GM19467 (cell line): ENCODE results near the gene EIF4E1B.

Source experiments
- ATAC-seq: cut with Tn5 transposase; IDR thresholded peaks from one replicate; pipeline ENCODE4 v1.9.1; 2021; ENCODE audit warnings: mild to moderate bottlenecking, moderate library complexity; ENCODE audit not compliant: unreplicated experiment

EIF4E1B gene

DNA sequence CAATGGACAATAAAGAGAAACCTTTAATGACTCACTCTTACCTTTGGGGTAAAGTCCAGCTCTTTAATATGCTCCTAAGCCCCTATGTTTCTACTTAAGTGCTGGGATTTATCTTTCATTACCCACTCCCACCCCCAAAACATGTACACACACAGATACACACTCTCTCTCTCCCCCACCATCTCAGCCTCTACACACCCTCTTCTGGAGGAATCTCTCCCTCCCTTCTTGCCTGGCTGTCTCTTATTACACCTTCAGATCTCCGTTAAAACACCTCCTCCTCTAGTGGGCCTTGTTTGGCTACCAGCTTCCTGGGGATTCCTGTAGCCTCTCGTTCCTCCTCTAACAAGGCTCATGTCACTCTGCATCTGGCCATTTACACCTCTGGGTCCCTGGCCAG lies 27.4 kb upstream of the EIF4E1B start:
- ATAC-seq, result no peak

DNA sequence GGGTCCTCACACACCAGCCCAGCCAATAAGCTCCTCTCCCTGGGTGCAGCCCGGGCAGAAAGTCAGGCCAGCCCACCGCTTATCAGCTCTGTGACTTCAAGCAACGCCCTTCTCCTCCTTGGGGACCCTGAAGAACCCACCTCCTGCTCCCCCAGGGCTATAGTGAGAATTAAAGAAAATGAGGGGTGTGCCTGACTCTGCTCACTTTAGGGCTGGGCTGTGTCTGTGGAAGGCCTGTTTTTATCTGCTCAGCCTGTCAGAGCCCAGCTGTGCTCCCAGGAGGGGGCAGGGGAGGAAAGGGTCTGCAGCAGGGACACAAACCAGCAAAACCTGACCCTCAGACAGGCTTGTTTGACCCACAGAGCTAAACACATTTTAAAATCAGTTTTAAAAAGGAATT lies 24.4 kb upstream of the EIF4E1B start:
- ATAC-seq, result no peak

DNA sequence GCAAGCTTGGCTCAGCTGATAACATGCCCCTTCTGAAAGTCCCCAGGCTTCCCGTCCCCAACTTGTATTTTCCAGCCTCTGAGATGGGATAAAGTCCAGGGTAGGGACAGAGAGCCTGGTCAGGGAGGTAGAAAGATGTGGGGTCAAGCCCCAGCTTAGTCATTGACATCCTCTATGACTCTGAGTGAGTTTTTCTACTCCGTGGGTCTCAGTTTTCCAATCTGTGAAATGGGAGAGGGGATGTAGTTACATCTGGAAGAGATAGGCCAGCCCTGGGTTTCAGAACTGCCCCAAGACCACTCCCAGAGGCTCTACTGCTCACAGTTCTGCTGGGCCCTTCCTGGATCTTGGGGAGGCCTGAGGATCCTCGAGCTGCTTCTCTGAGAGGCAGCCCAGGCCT lies 23.6 kb upstream of the EIF4E1B start:
- ATAC-seq, result no peak

DNA sequence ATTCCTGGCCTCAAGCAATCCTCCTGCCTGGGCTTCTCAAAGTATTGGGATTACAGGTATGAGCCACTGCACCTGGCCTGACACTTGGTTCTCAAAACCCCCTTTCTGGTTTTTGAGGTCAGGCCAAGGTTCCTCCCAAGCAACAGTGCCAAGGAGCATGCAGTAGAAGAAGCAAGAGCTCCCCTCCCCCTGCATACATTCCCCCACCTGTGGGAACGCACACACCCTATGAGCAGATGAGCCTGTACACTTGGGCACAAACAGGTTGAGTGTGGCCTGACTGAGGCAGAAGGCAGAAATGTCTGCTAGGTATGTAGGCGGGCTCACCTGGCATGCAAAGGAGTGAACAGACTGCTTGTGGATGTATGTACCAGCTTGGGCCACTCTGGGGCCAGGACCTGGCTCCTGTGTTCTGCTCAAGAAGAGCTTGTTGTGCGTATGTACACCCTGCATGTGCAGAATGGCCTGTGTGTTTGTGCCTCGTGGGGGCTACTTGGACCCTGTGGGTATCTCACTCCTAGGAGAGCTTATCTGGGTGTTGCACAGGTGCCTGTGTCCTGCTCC lies 22.3 kb upstream of the EIF4E1B start:
- no peak for ATAC-seq

DNA sequence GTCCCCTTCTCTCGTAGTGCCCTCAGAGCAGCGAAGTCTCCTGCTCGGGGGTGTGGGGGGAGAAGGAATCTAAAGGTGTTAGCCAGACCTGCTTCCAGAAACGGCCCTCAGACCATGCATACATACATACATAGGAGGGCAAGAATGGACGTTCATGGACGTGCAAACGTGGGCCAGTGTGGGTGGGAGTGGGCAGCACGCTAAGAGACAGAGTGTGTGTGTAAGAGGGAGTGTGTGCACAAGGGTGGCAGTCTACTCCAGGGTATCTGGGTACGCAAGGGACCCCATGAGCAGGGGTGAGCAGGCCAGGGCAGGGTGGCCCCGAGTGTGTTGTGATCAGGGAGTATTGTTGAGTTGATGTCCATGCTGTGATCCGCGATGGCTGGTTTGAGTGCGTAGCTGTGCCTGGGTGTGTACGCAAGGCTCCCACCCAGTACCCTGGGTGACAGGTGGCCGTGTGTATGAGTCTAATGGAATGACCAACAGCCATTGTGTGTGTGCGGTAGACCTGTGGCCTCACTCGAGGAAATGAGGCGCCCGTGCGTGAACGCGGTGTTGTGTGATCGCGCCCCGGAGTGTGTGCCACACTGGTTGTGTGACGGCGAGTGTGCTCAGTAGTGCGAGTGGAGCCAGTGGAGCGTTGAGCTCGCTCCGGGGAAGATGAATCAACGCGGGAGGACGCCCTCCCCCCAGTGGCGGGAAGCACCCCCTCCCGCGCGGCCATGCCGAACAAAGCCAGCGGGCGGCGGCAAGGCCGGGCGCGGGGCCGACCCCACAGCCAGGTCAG lies 21.3 kb upstream of the EIF4E1B start:
- ATAC-seq, result peak; percentile 36

DNA sequence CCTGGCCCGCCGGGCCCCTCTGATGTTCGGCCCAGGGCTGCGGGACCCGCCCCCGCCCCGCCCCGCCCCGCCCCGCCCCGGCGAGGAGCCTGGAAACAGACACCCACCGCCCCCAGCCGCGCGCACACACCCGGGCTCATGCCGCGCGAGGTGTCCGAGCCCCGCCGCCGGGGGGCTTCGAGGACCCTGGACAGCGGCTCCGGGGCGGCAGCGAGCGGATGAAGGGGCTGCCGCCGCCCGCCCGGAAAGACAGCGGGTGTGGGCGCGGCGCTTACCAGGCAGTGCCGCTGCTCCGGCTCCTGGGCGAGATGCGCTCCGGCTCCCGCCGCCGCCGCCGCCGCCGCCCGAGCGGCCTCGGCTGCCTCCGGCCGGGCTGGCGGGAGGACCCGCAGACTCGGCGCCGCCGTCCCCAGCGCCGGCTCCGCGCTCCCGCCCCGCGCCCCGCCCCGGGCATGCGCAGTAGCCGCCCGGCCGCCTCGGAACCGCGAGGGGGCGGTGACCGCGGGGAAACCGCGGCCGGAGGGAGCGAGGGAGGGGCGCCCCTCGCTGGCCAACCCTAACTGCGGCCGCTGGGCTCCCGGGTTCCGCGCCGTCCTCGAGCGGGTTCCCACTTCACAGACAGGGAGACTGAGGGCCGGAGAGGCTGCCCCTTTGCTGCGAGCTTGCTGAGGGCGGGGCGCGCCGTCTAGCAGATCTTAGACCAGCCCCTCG lies 20.6 kb upstream of the EIF4E1B start, which contains the start of gene GPRIN1:
Gene GPRIN1, minus strand, starts transcription at position 433 of the 711 bp plus-strand sequence. CDS start 10,322 bp downstream, outside the sequence.
- ATAC-seq, result peak; percentile 63

DNA sequence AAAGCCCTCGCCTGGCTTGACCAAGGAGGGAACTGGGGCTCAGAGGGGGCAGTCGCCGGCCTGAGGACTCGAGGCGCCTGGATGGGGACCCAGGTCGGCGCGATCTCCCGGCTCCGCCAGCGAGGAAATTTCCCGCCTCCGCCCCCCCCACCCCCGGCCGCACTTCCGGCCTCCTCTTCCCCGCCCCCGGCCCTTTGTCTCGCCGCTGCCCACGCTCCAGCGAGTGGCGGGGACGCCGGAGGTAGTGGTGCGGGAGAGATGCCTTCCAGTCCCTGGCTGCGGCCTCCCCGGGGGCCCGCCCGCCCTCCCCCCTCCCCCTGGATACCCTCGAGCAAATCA lies 20.1 kb upstream of the EIF4E1B start:
- peak; percentile 2 for ATAC-seq

DNA sequence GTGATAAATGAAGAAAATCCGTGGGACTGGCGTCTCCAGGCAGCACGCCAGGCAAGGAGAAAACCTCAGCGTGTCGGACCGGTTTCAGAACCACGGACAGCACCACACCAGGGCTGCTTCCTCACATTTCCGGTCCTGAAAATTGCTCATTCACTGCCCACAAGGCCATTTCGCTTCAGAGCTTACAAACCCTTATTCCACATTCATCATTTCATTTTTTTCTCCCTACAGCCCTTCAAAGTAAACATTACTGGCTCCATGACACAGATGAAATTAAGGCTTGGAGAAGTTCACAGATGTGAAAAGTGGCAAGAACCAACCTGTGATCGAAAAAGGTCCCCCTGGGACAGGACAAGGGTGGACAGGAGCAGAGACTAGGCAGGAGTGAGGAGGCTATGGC lies 19.0 kb upstream of the EIF4E1B start:
- ATAC-seq, result no peak

DNA sequence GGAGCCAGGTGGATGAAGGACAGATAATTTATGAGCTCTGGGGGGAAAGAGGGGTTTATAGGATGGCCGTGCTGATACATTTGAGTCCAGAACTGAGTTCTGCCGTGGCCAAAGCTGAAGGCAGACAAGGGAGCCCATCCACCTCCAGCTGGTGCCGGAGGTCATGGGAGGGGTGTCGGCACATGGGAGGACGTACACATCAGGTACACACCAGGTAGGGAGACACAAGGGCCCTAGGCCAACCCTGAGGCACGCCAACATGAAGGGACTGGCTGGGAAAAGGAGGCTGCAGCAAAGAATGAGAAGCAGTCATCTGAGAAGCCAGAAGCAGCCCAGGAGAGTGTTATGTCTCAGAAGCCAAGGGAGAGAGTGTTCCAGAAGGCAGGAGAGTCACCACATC lies 18.5 kb upstream of the EIF4E1B start:
- no peak for ATAC-seq

DNA sequence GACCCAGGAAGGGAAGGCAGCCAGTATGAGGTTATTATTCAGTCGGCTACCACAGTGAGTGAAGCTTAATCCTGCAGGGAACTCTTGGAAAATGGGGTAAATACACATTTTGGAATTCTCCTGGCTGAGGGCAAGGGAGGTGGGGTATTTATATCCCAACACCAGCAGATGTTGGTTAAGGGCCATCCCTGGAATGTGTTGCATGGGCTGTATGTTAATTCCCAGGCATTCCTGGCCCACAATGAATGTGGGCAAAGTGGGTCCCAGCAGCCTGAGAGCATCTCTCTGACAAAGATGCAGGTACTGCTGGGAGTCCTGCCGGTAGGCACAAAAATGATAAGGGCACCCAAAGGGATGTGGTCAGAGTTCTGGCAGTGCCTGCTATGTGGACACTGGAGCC lies 17.6 kb upstream of the EIF4E1B start:
- no peak for ATAC-seq

DNA sequence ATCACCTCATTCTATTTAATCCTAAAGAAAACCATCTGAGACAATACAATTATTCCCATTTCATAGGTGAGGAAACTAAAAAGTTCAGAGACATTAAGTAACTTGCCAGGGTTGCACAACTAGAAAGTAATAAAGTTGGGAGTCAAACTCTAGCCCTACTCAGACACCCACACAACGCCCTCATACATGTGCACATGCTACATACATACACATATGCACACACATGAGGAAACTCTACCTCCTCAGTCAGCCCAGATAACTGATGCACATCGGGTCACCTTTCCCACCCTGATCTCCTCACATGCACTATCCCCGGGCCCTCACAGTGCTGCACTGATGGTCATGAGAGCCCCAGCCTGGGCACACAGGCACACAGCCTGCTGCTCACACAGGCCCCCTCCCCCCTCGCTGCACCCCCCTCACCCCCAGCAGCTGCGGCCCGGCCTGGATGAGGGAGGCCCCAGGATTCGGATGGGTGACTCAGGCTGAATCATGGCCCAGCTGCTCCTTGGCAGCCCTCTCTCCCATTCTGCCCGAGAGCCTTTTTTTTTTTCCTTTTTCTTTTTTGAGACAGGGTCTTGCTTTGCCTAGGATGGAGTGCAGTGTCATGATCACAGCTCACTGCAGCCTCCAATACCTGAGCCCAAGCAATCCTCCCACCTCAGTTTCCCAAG lies 15.5 kb upstream of the EIF4E1B start:
- ATAC-seq, result no peak

DNA sequence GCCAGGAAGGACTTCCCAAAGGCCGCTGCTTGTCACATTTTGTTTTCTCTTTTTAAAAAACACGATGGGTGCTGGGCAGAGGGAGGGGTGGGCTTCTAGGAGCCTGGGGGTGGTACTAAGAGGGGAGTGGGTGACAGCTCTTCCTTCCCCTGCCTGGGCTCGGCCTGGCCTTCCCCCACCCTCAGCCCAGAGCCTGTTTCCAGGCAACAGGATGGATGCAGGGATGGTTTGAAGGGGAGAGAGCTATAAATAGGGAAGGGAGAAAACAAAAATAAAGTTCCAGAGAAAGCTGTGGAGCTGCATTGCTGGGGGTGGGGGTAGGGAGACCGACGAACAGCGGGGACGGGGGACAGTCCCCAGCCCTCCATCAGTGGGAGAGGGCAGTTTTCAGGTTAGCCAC lies 14.0 kb upstream of the EIF4E1B start:
- ATAC-seq, result no peak

DNA sequence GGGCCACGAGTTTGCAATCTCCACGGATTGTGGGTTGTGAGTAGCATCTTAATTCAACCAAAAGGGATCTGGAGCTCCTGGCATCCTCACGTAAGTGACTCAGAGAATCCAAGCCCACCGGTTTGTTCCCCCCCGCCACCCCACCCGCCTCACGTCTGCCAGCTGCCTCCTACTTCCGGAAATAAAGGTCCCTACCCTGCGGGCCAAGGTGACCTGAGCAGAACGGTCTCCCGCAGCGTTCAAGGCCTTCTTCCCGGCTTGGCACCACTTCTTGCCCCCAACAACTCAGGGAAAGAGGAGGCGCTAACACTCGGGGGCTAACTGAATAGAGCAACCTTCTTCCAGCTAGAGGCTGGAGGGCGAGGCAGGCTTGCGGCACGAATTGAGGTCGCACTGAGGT lies 11.7 kb upstream of the EIF4E1B start:
- no peak for ATAC-seq

DNA sequence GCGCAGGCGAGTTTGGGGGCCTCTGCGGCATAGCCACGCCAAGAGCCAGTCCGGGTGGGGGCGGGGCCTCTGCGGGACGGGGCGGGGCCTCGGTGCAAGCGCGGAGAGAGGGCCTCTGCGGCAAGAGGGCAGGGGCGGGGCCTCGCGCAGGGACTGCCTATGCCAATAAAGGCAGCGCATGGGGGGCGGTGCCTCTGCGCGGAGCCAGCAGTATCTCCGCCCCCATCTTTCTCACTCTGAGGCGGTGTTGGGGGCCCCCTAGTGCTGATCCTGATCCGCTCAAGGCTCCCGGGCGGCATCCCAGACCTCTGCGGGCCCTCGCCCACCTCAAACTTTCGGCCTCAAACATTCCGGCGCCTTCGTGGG lies 11.3 kb upstream of the EIF4E1B start:
- ATAC-seq, result peak; percentile 61

DNA sequence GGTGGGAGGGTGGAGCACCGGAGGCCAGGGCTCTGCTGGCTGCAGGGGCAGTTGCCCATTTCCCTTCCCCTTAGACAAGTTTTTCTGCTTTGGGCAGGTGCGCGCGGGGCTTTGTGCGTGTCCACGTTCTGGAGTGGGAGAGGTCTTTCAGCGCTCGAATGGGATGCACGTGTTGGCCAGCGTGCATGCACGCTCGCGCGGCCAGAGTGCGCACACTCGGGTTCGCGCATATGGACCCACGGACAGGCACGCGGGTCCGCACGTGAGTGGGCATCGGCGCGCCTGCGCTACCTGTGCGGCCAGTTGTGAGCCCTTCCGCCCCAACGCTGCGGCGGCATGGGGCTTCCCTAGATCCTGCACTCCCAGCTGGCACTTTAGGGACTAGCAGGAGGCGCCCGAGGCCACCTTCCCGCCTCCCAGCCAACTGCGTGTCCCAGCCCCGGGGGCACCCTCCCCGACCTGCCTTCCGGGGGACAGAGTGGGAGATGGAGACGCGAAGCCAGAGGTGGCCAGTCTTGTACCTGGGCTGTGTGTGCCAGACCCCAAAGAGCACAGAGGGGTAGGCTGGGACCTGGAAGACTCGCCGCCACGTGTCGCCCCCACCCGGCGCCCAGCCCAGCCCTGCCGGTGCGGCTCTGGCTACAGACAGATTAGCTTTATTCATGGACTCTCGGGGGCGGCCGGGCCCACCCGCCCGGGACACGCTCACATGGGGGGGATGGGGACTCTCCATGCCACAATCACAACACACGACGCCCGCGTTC lies 10.7 kb upstream of the EIF4E1B start:
- ATAC-seq, result no peak

DNA sequence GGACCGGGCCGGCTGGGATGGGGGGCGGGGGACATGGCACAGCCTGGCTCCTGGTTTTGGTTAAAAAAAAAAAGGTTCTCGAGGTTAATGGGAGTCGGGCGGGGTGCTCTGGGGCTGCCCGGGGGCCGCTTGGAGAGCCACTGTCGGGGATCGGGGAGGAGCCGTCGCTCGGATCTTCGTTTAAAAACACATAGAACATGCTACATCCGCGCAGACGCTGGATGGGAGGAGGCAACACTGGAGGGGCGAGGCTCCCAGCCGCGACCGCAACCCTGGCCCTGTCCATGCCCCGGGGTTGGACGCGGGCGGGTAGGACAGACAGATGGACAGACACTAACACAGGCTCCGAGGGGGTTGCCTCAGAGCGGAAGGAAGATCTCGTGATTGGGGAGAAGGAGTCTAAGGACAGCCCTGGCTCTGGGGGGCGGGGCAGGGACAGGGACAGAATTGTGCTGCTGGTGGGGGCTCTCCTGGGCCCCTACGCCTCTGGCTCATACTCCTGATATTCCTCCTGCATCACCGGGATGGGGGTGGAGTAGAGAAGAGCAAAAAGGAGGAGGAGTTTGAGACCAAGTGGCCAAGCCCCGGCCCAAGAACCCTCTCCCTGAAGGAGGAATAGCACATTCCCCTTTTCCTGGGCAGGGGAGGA lies 10.0 kb upstream of the EIF4E1B start:
- no peak for ATAC-seq

DNA sequence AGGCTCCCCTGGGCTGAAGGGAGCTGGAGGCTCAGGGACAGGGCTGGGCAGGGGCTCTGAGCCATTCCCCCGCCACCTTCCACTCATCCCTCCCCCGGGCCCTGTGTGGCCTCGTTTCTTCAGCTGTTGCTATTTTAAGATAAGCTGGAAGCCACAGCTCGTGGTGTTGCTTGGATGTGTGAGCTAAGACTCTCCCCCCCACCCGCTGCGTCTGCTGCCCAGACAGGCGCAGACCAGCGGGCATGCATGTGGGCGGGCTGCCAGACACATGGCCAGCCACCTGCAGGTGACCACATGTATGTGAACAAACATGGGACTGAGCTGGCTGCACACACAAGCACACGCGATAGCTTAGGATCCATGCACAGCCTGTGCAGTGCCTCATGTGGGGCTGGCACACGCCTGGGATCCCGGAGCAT lies 8.8 kb upstream of the EIF4E1B start:
- ATAC-seq, result no peak

DNA sequence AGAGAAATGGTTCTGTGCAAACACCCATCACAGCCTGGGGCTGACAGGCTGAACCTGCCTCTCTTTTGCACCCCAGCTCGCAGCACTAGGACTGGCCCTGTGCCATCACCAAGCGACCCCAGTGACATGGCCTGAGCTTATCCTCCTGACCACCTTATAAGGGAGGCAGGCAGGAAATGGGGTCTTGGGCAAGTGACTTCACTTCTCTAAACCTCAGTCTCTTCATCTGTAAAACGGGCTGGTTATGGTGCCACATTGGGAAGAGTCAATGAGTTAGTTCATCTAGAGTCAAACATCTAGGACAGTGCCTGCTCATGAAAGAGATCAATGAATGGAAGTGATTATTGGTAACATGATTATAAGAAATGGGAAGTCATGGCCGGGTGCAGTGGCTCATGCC lies 6.3 kb upstream of the EIF4E1B start:
- no peak for ATAC-seq

DNA sequence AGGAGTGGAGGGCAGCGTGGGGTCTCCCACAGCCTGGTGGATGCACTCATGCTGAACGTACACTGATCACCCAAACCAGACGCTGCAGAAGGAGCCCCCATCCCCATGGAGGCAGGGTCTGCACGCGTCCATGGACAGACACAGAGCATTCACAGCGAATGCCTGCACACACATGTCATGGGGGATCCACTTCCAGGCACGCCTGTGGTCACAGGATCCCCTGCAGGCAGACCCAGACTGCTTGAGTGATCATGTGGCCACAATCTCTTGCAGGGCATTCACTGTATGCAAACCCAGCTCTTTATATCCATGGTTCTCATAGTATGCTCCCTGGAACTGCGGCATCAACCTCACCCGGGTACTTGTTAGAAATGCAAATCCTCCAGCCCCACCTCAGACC lies 5.5 kb upstream of the EIF4E1B start:
- no peak for ATAC-seq

DNA sequence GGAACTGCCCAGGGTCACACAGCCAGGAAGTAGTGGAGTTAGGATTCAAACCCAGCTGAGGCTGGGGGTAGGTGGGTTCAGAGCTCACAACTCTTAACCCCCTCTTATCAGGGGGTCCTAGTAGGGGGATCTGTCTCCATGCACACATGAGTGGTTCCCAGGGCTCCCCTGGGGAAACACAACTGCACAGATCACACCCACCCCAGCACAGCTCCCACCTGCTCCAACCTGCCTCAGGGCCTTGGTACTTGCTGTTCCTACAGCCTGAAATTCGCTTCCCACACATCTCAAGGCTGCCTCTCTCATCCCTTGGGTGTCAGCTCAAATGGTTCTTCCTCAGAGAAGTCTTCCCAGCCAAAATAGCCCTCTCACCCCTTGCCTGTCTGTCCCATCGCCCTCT lies 5.0 kb upstream of the EIF4E1B start:
- ATAC-seq, result no peak
